NCI-H146 (cell line): ENCODE data around the gene PRR18.

Source experiments
- DNase-seq: peaks from one replicate; lab custom pipeline; 2025; lab: John Stamatoyannopoulos, UW

Gene PRR18

DNA sequence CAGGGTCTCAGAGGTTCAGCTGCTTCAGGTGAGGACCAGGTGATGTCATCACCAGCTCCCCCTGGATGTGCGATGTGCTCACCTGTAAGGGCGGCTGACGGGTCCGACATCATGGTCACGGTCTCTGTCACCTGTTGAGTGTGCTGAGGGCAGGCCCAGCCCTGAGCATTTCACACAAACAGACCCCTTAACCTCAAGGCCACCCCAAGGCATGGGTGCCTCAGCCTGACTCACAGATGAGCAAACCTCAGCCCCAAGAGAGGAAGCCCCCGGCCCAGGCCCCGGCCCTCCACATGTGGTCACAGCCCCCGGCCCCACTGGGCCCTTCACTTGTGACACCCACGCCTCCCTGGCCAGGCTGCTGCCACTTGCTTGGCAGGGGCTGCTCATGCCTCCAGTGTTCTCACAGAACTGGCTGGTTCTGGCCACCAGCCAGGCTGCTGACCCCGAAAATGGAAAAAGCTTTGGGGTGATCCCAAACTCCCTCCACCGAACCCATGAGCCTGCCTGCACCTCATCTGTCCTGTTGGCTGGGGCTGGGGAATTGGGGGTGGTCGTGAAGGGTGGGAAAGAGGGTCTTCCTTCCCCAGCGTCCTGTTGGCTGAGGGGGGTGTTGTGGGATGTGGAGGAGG, 33.3 kb downstream of the PRR18 start:
- no peak for DNase-seq

DNA sequence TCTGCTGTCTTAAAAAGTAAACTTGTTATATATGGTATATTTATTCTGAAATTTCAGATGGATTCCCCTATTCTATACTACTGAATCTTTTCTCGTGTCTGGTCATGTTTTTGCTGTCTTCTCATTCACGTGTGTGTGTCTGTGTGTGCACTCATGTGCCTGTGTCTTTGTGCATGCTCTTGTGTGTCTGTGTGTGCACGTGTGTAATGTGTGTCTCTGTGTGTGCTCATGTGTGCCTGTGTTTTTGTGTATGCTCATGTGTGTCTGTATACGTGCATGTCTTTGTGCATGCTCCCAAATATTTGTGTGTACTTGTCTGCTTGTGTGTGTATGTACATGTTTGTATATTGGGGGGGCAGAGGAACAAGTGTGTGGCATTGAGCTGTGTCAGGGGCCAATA, 34.0 kb downstream of the PRR18 start:
- no peak for DNase-seq

DNA sequence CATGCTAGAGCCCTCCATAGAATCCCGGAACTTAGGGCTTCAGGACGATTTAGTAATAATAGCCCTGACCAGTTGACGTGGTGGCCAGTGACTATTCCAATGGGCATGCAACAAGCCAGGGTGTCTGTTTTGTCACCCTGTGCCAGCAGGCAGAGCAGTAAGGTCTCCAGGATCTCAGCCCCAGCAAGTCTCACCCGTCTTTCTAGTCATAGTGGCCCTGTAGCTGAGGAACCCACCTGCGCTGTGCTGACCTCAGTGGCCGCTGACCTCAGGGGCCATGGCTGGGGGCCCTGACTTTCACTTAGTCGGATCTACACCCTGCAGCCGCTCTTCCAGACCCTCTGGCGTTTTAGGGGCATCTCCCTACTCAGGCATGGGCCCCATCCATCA, 36.8 kb downstream of the PRR18 start:
- DNase-seq, result no peak

DNA sequence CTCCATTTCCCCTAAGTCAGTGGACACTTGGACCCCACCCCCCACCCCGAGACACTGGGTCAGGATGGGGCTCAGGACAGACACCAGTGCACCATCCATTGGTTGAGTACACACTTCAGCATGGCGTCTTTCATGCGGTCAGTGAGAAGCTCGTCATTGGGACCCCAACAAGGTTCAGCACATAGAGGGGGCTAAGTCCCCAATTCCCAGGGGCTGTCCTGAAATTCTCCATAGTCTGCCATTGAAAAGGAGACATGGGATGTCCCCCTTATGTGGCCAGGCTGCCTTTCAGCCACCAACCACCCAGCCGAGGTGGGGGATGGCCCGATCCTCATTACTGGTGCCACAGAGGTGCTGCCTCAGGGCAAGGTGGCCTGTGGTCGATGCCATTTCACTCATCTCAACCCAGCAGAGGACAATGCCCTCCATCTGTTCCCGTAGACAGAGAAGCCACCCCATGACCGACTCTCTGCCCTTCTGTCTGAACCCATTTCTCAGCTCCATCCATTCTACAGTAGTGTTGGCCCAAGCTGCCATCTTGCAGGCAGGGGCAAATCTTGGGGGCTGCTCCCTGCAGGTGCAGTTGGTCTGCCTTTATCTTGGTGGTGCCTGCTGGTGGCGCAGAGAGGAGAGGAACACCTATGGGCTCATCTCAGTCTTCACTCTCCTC, 37.4 kb downstream of the PRR18 start:
- DNase-seq, result no peak

DNA sequence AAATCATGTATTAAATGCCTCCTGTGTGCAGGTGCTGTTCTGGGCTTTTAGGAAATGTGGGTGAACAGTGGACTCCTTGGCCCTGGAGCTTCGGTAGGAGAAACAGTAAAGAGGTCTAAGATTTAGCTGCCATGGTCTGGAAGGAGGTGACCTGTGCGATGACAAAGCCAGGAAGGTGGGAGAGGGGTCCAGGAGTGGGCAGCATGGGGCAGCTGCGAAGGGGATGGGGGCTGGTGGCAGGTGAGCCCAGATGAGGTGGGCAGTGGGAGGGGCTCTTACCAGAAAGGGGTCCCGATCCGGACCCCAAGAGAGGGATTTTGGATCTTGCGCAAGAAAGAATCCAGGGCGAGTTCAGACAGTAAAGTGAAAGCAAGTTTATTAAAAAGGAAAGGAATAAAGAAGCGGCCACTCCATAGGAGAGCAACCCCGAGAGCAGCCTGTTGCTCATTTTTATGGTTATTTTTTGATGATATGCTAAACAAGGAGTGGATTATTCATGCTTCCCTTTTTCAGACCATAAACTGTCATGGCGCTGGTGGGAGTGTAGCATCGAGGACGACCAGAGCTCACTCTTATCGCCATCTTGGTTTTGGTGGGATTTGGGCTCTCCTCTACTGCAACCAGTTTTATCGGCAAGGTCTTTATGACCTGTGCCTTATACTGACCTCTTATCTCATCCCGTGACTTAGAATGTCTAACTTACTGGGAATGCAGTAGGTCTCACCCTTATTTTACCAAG, 38.7 kb downstream of the PRR18 start:
- no peak for DNase-seq

DNA sequence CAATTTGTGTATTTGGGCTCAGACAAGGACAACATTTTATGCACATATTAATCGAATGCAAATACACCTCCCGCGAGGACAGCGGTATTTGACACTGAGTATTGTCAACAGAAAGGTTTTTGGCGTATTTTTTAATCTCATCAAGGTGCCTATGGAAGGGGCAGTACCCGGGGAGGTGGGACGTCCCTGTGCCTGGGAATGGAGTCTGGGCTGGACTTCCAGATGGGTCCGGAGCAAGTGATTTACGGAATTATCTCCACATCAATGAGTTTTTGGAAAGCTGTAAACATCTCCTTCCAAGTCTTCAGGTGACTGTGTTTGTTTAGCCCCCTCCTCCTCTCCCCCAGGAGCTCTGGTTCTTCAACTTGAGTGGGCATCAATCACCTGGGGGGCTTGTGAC, 39.8 kb downstream of the PRR18 start:
- DNase-seq, result no peak

DNA sequence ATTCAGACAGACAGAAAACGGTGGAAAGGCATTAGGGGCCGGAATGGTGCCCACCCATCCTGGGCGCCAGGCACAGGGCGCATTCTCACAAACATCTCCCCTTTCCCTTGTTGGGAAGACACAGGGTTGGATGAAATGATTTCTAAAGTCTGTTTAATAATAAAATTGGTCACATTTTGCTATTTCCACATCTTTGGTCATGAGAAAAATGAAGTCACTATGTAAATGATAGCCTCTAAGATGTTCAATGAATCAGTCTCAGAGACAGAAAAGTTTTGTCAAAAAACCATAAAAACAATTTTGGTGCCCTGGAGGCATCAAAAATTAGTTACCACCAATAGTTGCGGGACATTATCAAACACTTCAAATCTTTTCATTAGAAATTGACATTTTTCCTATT, 40.7 kb downstream of the PRR18 start:
- DNase-seq, result no peak

DNA sequence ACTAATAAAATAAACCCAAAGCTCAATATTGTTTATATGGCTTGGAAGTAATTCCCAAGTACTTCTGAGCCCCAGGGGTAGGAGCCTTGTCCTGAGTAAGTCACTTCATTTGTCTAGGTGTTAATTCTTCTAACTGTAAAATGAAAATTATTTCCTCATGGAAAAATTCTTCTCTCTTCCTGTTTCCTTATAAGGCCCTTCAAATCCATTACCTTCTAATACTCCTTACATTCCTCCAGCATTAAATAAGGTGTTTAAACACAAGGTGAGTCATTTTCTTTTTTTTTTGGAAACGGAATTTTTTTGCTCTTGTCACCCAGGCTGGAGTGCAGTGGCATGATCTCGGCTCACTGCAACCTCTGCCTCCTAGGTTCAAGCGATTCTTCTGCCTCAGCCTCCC, 41.9 kb downstream of the PRR18 start:
- no peak for DNase-seq

DNA sequence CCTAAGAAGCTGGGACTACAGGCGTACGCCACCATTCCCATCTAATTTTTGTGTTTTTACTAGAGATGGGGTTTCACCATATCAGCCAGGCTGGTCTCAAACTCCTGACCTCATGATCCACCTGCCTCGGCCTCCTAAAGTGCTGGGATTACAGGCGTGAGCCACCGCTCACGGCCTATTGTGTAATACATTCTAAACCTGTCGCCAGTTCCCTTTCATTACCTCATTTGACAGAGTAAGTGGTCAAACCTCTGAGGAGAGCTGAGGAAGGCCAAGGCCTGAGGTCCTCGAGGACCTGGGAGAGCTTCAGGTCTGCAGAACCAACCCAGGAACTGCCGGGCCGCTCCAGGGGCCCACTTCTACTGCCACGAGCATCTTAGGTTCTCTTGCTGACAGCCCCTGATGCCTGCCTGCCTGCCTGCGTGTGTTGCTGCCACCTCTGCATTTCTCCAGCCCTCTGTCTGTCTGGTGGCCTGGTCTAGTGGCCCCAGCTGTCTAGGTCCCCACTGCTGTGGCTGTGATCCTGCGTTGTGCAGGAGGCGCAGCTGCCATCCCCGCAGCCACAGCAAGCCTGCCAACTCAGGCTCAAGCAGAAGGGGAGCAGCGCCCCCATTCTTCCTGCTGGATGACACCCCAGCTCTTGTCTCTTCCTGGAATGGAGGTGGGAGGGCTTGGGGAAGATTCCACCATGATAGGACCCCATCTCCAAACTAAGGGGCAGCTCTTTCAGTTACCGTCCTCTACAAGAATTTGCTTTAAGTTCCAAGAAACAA, 45.3 kb downstream of the PRR18 start:
- DNase-seq, result no peak

DNA sequence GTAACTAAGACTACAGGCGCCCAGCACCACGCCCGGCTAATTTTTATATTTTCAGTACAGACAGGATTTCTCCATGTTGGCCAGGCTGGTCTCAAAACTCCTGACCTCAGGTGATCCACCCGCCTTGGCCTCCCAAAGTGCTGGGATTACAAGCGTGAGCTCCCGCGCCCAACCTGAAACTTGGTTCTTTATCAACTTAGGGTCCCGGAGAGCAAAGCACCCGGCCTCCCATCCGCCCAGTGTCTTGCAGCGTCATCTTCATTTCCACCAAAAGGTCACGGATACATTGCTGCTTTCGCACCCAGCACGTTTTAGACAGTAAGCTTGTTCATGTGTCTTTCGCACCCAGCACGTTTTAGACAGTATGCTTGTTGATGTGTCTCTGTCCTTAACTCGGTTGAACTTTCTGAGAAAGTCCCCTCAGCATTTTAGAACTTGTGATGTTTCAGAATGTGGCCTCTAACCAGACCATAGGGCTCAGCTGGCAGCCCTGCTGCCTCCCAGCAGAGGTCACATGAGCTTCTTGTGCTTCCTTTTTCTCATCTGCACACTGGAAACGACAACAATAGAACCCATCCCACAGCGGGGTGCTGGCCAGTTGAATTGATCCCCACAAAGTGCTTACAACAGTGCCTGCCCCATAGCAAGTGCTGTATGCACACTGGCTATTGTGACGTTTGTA, 48.8 kb downstream of the PRR18 start:
- DNase-seq, result no peak

DNA sequence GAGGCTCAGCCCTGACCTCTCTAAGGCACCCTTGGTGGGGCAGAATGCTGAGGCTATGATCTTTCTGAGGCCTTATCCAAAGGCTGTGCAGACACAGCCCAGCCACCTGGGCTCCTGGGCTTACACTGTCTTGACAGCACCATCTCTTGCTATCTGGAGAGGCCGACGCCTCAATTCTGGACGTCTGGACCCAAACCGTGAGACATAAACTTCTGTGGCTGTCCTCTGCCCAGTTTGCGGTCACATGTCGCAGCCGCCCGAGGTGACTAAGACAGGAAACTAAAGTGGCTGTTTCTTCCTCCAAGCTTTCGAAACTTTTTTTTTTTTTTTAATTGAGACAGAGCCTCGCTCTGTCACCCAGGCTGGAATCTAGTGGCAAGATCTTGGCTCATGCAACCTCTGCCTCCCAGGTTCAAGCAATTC, 49.3 kb downstream of the PRR18 start:
- no peak for DNase-seq

DNA sequence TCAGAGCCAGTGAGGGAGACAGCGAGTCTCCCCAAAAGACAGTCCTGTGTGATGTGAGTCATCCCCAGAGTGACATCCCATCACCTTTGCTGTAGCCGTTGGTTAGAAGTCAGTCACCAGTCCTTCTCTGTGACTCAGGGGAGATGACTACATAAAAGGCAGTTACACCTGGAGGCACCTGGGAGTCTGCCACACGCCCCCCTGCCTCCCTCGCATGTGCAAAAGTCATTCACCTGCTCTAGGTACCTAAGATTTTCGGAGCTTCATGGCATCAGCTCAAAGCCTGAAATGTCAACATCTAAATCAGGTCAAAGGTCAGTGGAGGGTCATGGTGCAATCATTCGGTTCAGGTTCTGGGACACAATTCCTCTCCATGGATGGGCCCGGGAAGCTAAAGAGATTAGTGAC, 50.3 kb downstream of the PRR18 start:
- DNase-seq, result no peak
